Uterus (tissue), 2 donors: ENCODE results near the gene AADACL4.

Source experiments
- CTCF ChIP-seq, 4 experiments: fragments of 200-600 bp in 2 of 4; fragments of 450-650 bp in 2 of 4; sonication (generic) in 2 of 4; IDR thresholded peaks; one replicate each; pipeline ENCODE4 v1.5.1; 2016 to 2019; ENCODE audit warnings: antibody characterized with exemption in 4 of 4, mild to moderate bottlenecking in 2 of 4, moderate library complexity in 1 of 4
- POLR2A ChIP-seq, 2 donors: fragments of 450-650 bp; IDR thresholded peaks; one replicate each; pipeline ENCODE4 v1.6.1; 2016; ENCODE audit warnings: antibody characterized with exemption in 2 of 2, mild to moderate bottlenecking in 1 of 2, moderate library complexity in 1 of 2

- TF ChIP-seq CTCF (IDR thresholded peaks at IDR 0.05) (no peak), POLR2A (IDR thresholded peaks at IDR 0.05) (no peak)
Measured at GRCh38 chr1:12640237-12640957, 3.5 kb upstream of the AADACL4 start.
